Measurements from ENCODE around the gene FILIP1L.

The FILIP1L gene

GRCh38 chr3:100114413-100115030, at the start of gene FILIP1L:
Gene FILIP1L, minus strand, starts transcription at chr3:100114501.
- no peak for DNase-seq

- no peak for DNase-seq
Observed at GRCh38 chr3:100163787-100164186, 49.5 kb upstream of the FILIP1L start.

DNA sequence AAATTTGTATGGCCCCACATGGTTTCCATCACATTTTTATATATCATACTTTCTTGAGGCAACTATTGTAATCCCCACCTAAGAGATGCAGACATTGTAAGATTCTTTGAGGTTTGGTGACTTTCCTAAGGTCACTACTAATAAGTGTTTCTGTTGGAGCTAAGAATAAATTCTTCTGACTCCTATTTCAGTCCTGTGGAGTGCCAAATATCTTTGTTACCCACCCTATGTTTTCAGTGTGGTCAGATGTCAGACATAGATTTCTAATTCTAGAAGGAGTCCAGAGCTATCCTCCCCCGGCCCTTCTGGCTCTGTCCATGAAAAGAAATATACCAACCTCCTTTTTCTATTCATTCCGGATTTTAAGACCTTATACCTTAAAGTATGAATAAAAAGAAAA, 46.2 kb upstream of the FILIP1L start:
- no peak for DNase-seq

GRCh38 chr3:100159331-100160153, 45.2 kb upstream of the FILIP1L start:
- no peak for DNase-seq

DNA sequence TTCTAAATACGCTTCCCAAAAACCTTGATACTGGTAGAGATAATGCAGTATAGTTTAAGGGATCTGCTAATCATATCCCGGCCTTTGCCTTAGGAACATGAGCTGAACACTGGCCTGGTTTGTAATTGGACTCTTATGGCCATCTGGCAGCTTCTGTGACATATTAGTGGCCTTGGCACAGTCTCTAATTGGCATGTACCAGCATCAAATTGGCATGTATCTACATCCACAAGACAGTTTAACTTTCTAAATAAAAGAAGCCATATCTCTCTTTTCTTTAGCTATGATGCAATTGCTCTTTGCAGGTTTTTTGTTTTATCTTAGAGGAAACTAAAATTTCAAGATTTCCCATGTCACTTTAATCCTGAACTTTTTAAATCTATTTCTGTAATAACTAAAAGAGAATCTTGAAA, 44.6 kb upstream of the FILIP1L start:
- DNase-seq = no peak

DNA sequence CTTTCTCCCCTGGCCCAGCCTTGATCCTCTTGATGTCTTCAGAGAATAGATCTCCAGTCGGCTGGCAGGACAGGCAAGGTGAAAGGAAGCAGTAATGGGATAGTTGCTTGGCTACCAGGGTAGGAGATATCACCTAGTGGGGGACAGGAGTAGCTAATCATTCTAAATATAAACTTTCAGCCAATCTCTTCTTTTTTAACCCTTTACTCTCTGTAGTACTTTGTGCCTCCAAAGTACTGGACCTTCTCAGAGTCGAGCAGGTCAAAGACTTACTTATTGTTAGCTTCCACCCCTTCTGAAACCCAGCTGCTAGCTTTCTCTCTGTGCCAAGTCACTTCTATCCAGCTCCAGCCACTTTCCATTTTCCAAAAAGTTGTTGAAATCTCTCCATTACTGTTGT, 43.4 kb upstream of the FILIP1L start:
- no peak for DNase-seq

DNA sequence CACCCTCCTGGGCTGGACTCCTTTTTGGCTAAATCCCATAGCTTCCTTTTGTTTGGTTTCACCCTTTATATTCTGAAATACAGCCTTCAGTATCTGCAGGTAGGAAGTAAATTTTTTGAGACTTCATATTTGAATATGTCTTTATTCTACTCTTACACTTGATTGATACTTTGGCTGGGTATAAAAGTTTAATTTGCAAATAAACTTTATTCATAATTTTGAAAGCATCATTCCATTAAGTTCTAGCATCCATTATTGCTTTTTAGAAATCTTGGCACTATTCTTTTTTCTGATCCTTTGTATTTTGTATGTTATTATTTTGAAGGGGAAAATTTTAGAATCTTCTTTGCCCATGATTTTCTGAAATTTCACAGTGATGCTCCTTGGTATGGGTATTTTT, 41.3 kb upstream of the FILIP1L start:
- DNase-seq = no peak

- no peak for DNase-seq
Observed at GRCh38 chr3:100155128-100155527, 40.8 kb upstream of the FILIP1L start.

DNA sequence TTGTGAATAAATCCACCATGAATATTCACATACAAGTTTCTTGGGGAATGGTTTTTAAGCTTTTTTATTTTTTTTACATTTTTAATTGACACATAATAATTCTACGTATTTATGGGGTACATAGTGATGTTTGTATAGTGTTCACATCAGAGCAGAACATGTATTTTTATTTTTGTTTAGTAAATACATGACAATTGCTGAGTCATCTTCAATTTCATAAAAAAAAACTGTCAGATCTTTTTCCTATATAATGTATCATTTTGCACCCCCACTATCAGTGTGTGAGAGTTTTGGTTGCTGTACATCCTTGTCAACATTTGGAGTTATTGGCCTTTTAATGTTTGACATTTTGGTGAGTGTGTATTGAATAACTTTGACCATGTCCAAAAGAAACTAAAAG, 39.9 kb upstream of the FILIP1L start:
- no peak for DNase-seq

DNA sequence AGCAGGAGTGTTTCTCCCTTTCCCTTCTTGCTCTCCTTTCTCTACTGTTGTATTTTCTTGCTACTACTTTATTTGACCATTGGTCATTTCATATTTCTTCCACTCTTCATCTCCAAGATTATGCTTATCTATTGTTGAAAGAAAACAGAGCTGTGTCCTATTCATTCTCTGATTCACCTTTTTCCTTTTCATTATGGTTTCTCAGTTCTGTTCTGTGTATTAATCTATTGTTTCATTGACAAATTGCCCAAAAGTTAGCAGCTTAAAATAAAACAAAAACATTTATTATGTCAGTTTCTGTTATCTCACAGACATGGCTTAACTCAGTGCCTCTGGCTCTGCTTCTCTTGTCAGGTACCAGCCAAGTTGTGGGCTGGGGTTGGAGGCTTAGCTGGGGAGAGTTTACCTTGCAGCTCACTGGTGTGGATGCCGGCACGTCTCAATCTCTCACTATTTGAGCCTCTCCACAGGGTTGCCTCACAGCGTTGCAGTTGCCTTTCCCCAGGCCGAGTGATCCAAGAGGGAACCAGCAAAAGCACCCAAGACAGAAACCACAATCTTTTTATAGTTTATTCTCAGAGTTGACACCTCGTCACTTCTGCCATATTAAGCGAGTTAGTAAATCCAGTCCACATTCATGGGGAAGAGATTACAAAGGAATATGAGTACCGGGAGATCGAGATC, 36.9 kb upstream of the FILIP1L start:
- DNase-seq = no peak

- DNase-seq = no peak
Observed at GRCh38 chr3:100150473-100150872, 36.2 kb upstream of the FILIP1L start.

DNA sequence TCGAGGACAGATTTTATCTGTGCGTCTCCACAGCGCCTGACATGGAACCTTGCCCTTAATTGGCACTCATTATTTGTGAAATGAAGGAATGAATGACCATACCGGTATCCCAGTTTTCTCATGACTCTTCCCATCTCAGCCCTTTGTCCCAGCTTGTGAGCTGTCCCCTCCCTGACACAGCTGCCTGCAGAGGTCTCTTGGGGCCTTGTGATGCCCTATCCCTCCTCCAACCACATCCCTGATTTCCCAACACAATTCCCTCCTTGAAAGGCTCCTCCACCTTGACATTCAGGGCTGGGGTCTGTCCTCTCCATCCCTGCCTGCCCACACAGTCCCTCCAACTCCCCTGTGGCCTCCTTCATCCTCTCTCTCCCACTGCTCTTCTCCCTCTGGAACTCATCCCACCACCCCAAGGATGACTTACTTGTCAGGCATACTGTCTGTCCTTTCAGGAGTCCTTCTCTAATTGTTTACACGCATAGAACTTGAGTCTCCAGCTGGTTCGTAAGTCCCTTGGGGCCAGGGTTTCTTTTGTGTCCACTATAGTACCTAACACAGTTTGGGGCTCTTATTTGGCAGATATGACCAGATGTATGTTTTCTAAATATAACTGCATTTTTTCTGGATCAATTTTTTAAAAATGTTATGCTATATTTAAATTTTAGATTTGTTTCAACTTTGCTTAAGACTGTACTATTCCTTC, 35.6 kb upstream of the FILIP1L start:
- no peak for DNase-seq

GRCh38 chr3:100149130-100149529, 34.8 kb upstream of the FILIP1L start:
- no peak for DNase-seq

DNA sequence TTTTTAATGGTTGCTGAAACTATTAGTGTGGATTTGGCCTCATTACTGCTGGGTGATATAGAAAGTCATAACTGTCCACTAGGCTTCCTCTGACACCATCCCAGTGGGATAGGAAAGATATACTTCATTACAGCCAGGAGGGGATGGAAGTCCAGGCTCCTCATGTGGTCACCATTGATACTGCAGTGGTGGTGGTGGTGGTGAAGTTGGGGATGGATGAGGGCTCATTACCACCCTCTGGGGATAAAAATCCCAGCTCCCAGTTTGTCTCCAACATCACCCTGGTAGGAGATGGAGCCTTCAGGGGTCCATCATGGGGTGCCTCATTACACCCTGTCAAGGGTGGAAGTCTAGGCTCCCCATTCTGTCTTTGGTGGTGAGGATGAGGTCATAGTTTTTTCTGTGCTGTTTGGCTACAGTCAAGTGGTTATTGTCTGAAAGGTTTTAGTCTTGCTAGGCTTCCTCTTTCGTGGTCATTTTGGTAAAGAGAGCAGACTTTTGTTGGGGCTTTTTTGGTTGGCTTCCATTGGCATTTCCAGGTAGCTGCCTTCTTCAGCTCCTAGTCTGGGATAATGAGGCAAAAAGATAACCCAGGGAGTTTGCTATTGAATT, 30.1 kb upstream of the FILIP1L start:
- no peak for DNase-seq

DNA sequence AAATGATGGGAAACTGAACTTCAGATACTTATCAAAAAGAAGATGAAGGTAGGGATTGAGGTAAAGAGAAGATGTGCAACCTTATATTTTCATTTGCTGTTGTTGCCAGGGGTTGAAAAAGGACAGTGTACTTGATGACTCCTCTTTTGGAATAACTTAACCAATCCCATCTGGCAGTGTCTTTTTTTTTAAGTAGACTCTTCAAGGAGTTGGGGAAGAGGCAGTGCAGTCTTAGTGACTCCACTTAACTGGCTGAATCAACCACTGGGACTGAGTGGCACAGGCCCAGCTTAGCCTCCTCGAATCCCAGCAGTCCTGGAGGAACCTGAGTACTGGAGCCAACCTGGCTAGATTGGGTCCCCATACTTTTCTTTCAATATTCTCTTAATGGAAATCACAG, 27.3 kb upstream of the FILIP1L start:
- DNase-seq = no peak

DNA sequence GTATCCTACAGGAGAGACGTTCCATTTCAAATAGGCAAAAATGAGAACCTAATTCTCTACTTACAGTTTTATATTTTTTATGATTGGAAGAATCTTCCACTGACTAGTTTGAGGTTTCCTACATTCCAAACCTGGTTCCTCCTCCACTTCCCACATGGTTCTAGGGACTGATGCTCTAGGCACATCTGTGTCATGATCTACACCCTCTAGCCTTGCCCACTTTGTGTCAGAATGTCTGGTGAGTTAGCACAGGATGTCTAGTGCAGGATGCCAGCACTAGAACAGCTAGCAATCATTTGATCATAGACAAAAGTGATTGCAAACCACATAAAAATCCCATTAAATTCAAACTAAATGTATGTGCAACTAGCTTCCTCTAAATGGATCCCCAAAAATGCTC, 26.7 kb upstream of the FILIP1L start:
- DNase-seq = no peak

GRCh38 chr3:100136921-100137320, 22.6 kb upstream of the FILIP1L start:
- no peak for DNase-seq

DNA sequence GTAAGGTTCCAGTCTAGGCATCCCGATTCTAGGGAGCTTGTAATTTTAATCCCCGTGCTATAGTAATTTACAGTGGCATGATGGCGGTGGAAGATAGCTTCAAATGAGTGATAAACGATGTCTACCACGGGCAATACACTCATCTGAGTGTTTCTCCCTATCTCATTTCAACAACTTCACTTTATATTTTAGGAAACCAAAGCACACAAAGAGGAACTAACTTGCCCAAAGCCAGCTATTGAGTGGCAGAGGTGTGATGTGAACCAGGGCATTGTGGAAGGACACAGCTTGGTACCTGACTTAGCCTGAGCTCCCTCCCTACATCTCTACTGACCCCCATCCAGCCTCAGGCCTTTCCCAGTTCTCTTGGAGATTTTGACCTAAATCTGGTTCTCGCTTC, 16.9 kb upstream of the FILIP1L start:
- DNase-seq = no peak

DNA sequence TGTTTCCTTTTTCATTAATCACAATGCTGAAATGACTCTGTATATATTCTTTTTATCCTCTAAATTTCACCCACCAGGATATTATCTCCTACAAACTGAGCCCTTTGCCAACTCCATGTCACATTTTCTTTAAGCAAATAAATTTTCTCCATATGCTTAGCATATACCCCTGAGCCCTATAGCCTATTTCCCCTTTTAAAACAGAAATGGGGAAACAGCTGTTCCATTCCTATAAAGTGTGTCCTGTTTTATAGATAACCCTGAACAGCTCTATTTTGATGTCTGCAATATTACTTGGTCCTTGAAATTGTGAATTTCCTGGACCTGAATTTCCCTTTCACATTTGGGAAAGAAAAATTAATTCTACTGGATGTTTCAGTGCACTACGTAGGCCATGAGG, 15.6 kb upstream of the FILIP1L start:
- DNase-seq = no peak

DNA sequence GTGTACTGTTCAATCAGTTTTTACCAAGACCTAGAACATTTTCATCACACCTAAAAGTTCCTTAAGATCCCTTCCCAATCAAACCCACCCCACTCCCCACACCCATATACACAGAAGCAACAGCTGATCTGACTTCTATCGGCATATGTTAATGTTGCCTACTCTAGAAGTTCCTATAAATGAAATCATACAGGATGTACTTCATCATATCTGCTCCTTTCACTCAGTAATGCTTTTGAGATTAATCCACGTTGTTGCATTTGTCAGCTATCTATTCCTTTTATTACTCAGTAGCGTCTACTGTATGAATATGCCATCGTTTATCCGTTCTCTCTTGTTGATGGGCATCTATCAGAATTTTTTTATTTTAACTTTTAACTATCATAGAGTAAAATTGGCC, 14.3 kb upstream of the FILIP1L start:
- DNase-seq = no peak

- DNase-seq = no peak
Observed at GRCh38 chr3:100127792-100128191, 13.5 kb upstream of the FILIP1L start.

GRCh38 chr3:100125161-100125938, 11.0 kb upstream of the FILIP1L start:
- DNase-seq = no peak

All from NCI-H526 (cell line).